Brain microvascular endothelial cell (primary cell): ENCODE measurements around the gene AP5S1.

ENCODE experiments used
- DNase-seq: peaks from one replicate; pipeline ENCODE4 v3.0.0-alpha.2; 2020
- H3K27ac ChIP-seq: fragments of 250-450 bp; sonication (Bioruptor Pico); 2 replicates; pipeline ENCODE4 v1.5.1; 2020; ENCODE audit warnings: mild to moderate bottlenecking, moderate library complexity
- H3K27me3 ChIP-seq: fragments of 250-450 bp; sonication (Bioruptor Pico); replicated peaks from 2 replicates; pipeline ENCODE4 v1.5.1; 2020; ENCODE audit warnings: mild to moderate bottlenecking
- H3K36me3 ChIP-seq: fragments of 250-450 bp; sonication (Bioruptor Pico); replicated peaks from 2 replicates; pipeline ENCODE4 v1.5.1; 2020; ENCODE audit warnings: mild to moderate bottlenecking
- H3K4me3 ChIP-seq: 2 replicates; pipeline ENCODE4 v1.5.1; 2011; ENCODE audit warnings: low read depth, mild to moderate bottlenecking, control low read depth, low read length, moderate library complexity
- CTCF ChIP-seq: IDR thresholded peaks from 2 replicates; pipeline ENCODE4 v1.5.1; 2011; ENCODE audit warnings: low read depth, mild to moderate bottlenecking, moderate library complexity, low read length, control low read depth, inconsistent platforms; ENCODE audit errors: missing control alignments
- in situ Hi-C: cut with HindIII; loops from 2 replicates; pipeline ENCODE4 v1.10.0; 2017; ENCODE audit warnings: low sequenced_read_pairs, low pct_ligation_motif_present

Gene AP5S1

DNA sequence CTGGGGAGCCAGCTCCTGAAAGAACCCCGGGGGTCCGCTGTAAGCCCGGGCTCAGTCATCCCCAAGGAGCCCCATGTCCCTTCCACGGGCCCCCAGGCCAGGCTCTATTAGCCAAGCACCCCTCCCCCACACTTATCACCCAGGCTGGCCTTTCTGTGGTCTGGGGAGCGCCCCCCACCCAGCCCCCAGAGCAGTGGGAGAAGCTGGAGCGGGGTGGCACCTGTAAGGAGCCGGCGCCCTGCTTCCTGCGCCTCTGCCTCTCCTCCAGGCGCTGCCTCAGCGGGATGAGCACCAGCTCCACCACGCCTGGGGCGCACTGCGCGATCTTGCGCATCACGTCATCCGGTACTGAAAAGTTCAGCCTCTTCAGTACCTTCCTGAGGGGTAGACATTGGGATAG is 41.4 kb upstream of the AP5S1 start:
- in situ Hi-C loops: no loop called here
- DNase-seq: no peak
- TF ChIP-seq CTCF: no peak
- H3K27me3 ChIP-seq: peaks cover 8% of the 10 kb centered on the region
- no peak overlapping the region for H3K27ac ChIP-seq
- H3K4me3 ChIP-seq: no peak overlapping the region
- H3K36me3 ChIP-seq: no peaks in the 10 kb centered on the region

DNA sequence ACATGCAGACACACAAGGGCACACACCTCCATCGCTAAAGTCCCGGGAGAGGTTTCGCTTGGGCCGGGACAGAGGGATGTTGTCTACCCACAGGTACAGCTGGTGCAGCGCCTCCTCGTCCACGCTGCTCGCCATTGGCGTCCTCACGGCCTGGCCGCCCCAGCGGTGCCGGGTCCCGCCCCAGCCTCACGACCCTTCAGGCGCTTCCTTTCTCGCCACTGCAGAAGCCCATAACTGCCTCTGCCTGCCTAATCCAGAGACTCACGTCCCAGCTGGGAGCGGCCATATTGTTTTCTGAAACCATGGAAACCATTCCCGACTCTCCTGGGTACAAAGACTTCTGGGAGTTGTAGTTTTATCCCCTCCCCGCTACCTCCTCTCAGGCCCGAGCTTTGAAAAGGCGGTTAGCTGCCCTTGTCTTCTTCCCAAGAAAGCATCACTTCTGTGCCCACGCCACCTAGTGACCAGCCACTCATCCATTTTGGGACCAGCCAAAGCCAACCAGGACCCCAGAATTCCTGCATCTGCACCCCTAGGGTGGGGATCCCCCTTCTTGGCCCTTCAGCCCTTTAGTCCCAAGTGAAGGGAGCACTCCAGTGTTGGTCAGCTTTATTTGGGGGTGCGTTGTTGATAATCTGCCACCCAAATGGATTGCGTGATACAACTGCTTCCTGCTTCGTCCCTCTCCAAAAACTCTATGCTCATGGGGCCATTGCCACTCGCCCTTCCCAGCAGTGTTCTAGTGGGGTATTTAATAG is 39.0 kb upstream of the AP5S1 start, which contains the start of gene SPEF1:
TSS of gene SPEF1 (minus strand) at position 296 of the 758 bp plus-strand sequence. CDS start at position 135, 161 bp downstream.
- DNase-seq: peak; percentile 90
- peak within 1 kb of the TSS; percentile 50 for H3K4me3 ChIP-seq
- in situ Hi-C loops: no loop called here
- H3K36me3 ChIP-seq: no peaks in the 10 kb centered on the region
- no peak within 1 kb of the TSS for H3K27ac ChIP-seq
- peak; percentile 69 for TF ChIP-seq CTCF
- H3K27me3 ChIP-seq: peaks cover 8% of the 10 kb centered on the region

DNA sequence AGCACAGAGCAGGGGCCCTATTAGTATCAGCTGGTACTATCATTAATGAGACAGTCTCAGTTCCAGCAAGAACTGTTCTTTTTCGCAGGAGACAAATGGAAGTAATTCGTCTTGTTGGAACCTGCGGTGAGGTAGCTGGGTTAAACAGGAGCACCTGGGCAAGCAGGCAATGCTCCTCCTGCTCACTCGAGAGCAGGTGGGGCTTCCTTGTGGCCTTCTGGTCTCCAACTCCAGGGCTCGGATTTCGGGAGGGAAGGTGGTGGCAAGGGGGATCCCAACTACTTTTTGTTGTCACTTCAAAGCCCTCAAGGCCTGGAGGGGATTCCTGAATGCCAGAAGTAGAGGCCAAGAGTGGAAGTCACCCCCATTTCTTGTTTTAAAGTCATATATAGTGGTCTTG is 37.8 kb upstream of the AP5S1 start:
- H3K27ac ChIP-seq: no peak overlapping the region
- H3K27me3 ChIP-seq: peaks cover 8% of the 10 kb centered on the region
- TF ChIP-seq CTCF: no peak
- H3K4me3 ChIP-seq: no peak overlapping the region
- in situ Hi-C loops: no loop called here
- no peaks in the 10 kb centered on the region for H3K36me3 ChIP-seq
- DNase-seq: no peak

DNA sequence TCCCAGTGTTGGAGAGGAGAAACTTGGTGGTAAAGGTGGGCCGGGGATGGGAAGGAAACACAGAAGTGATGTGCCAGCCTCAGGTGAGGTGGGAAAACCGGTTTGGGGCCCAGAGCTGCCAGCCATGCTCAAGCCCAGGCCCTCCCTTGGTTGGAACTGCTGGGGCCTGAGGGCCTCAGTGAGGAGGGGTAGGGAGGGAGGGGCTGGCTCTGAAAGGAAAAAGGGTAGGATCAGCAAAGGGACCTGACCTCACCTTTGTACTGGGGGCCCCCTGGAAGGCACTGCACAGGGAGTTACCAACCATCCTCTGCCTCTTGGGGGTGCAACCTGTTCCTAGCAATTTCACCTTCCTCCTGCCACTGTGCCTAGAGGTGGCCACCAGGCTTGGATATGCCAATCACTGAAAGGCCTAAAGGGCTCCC is 37.3 kb upstream of the AP5S1 start:
- Histone ChIP-seq H3K27me3 (peaks cover 8% of the 10 kb centered on the region), H3K36me3 (no peaks in the 10 kb centered on the region), H3K4me3 (no peak overlapping the region), H3K27ac (no peak overlapping the region)
- DNase-seq: no peak
- in situ Hi-C loops: no loop called here
- no peak for TF ChIP-seq CTCF

DNA sequence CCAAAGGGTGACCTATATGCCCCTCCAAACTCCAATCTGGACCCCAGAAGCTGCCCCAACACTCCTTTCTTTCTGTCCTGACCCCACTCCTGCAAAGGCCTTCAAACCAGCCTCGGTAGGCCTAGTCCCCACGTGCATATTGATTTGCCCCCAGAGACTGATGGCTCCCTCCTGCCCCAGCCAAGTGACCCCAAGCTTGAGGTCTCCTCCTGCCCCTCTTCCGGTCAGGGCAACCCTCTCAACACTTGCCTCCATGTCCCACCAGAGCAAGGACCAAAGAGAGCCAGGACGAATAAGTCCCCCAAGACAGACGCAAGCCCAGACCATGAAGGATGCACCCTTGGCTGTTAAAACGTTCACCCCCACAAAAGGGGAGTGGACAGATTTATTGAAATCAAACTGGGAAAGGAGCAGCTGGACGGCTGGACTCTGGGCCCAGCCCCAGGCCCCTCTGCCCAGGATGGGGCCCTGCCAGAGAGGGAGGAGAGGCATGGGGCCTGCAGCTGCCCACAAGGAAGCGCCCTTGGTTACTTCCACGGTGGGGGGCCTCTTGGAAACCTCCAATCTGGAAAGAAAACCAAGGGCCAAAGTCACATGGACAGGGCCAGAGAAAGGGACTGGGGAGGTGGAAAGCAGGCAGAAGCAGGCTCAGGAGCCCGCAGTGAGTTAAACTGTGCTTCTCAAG is 36.7 kb upstream of the AP5S1 start:
- H3K27me3 ChIP-seq: peaks cover 5% of the 10 kb centered on the region
- in situ Hi-C loops: no loop called here
- no peak overlapping the region for H3K27ac ChIP-seq
- no peaks in the 10 kb centered on the region for H3K36me3 ChIP-seq
- TF ChIP-seq CTCF: no peak
- DNase-seq: no peak
- no peak overlapping the region for H3K4me3 ChIP-seq
